ENCODE measurements around the gene PDE4D.

DNA sequence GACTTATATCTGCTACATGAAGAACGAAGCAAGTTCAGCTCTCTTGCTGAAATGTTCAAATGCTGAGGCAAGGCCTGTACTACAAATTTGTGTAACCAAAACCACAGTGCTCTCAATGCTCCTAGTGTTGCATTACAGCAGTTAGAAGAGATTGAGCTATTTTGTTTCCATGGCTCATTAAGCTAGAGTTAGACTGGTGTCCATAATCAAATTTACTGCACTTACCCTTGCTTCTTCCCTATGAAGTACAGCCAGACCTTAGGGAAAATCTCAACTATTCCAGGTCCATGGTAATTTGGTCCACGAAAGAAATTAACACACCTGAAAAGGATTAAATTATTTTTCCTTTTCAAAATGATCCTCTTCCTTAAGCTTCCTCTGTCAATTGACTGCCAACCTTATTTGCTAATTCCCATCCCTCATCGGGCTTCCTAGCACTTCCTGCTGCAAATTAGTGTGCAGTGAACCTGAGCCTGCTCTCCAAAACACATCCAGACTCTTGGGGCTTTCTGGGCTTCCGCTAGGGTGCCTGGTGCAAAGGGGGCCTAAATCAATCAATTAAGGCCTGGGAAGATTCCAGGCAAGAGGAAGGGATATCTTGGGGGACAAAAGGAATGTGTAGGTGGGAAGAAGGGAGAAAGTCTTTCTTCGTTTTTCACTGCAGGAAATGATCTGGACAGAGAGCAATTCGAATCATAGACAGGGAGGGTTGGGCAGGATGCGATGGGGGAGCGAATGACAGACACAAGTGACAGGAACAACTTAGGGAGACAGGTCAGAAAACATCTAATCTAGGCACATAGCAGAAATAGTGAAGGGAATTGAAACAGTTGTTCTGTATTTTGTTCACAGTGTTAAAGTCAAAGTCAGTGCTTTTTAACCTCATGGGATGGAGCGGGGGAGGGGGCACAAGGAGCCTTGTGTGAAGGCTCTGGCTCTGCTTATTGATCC lies 768.2 kb downstream of the PDE4D start:
- TF ChIP-seq, protein P1, sequence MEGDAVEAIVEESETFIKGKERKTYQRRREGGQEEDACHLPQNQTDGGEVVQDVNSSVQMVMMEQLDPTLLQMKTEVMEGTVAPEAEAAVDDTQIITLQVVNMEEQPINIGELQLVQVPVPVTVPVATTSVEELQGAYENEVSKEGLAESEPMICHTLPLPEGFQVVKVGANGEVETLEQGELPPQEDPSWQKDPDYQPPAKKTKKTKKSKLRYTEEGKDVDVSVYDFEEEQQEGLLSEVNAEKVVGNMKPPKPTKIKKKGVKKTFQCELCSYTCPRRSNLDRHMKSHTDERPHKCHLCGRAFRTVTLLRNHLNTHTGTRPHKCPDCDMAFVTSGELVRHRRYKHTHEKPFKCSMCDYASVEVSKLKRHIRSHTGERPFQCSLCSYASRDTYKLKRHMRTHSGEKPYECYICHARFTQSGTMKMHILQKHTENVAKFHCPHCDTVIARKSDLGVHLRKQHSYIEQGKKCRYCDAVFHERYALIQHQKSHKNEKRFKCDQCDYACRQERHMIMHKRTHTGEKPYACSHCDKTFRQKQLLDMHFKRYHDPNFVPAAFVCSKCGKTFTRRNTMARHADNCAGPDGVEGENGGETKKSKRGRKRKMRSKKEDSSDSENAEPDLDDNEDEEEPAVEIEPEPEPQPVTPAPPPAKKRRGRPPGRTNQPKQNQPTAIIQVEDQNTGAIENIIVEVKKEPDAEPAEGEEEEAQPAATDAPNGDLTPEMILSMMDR (IDR thresholded peaks at IDR 0.05; ENCODE audit: insufficient read depth, low read depth, low read length) = no peak
- no peak for TF ChIP-seq EZH2 (IDR thresholded peaks at IDR 0.05; ENCODE audit: insufficient read depth, low read length)

Data from astrocyte (in vitro differentiated cells and primary cell).